Right atrium auricular region (tissue), 2 donors: ENCODE results near the gene GOLGA5. TPM values are rescaled to one million over a fixed set of nuclear protein-coding genes. Genes with fewer than 3 reads are reported as not detected.
"Not testable (repeated sequence)": the region's sequence is repeated elsewhere in the genome, so short reads cannot be mapped to it uniquely, and the experiment has no call there.

Source experiments
- DNase-seq: peaks from one replicate; pipeline ENCODE4 v3.0.0-alpha.2; 2019; ENCODE audit warnings: low spot score
- H3K27ac ChIP-seq, 2 donors: fragments of 200-600 bp; sonication (generic); 1 replicate in 1 of 2; 2 replicates in 1 of 2; pipeline ENCODE4 v1.5.1; 2016 to 2019
- H3K27me3 ChIP-seq, 2 donors: fragments of 200-600 bp; sonication (generic); one replicate each; pipeline versions ENCODE4 v1.5.1 to v1.6.0; 2017 to 2019
- H3K36me3 ChIP-seq: fragments of 200-600 bp; sonication (generic); one replicate; pipeline ENCODE4 v1.5.1; 2016
- H3K4me1 ChIP-seq, 2 donors: fragments of 200-600 bp; sonication (generic); one replicate each; pipeline versions ENCODE4 v1.5.1 to v1.6.0; 2017 to 2019
- H3K4me3 ChIP-seq, 2 donors: fragments of 200-600 bp; sonication (generic); 1 replicate in 1 of 2; 2 replicates in 1 of 2; pipeline ENCODE4 v1.5.1; 2017 to 2019; ENCODE audit warnings: mild to moderate bottlenecking in 1 of 2, moderate library complexity in 1 of 2
- H3K9me3 ChIP-seq, 2 donors: fragments of 200-600 bp; sonication (generic); one replicate each; pipeline ENCODE4 v1.5.1; 2019
- CTCF ChIP-seq, 2 donors: fragments of 200-600 bp; sonication (generic); IDR thresholded peaks; one replicate each; pipeline ENCODE4 v1.5.1; 2019; ENCODE audit warnings: antibody characterized with exemption in 2 of 2
- total RNA-seq, 2 donors: library from RNA; depleted of rRNA; stranded (reverse); fragments of >200 nt; gene quantifications; one replicate each; pipeline ENCODE4 v1.1.0, GENCODE V29; 2016

GOLGA5 gene
- 10 to 100 TPM; 24.2 to 28.3 TPM for total RNA-seq

- peak; percentile 99 for DNase-seq
- peak in 1 of 2 donors; percentile 39 for TF ChIP-seq CTCF (IDR thresholded peaks at IDR 0.05)
- Histone ChIP-seq H3K4me1 (peaks cover 0 to 17% of the 10 kb centered on the region in 2 donors), H3K27ac (peak within 1 kb of the TSS; percentile 91), H3K9me3 (peaks cover 7 to 14% of the 10 kb centered on the region in 2 donors), H3K36me3 (peaks cover 14% of the 10 kb centered on the region), H3K4me3 (peak within 1 kb of the TSS; percentile 97 to 98), H3K27me3 (no peaks in the 10 kb centered on the region)
These were observed at the start of gene GOLGA5 for GRCh38 chr14:92793709-92794546. GOLGA5 (plus strand) TSS chr14:92794305; CDS start chr14:92797438, 3,133 bp downstream.

- no peak for DNase-seq
- Histone ChIP-seq H3K27me3 (no peaks in the 10 kb centered on the region), H3K4me1 (peaks cover 0 to 15% of the 10 kb centered on the region in 2 donors), H3K4me3 (peak overlapping the region; percentile 78), H3K27ac (peak overlapping the region; percentile 90 to 94), H3K9me3 (no peaks in the 10 kb centered on the region), H3K36me3 (peaks cover 7% of the 10 kb centered on the region)
- no peak for TF ChIP-seq CTCF (IDR thresholded peaks at IDR 0.05)
These were observed 46.3 kb upstream of the GOLGA5 start for GRCh38 chr14:92747701-92748258.

- H3K4me3 ChIP-seq: peak within 1 kb of the TSS; percentile 78
- no peak for TF ChIP-seq CTCF (IDR thresholded peaks at IDR 0.05)
- no peaks in the 10 kb centered on the region for H3K9me3 ChIP-seq
- H3K27me3 ChIP-seq: no peaks in the 10 kb centered on the region
- H3K27ac ChIP-seq: peak within 1 kb of the TSS; percentile 90 to 94
- peaks cover 2% of the 10 kb centered on the region for H3K36me3 ChIP-seq
- H3K4me1 ChIP-seq: peaks cover 0 to 15% of the 10 kb centered on the region in 2 donors
- peak; percentile 98 for DNase-seq
These were observed 45.7 kb upstream of the GOLGA5 start, which contains the start of gene LGMN for GRCh38 chr14:92748259-92749016. LGMN (minus strand) TSS chr14:92748627; CDS start chr14:92732786, 15,841 bp downstream.

GRCh38 chr14:92750222-92750728 is 43.8 kb upstream of the GOLGA5 start:
- peaks cover 0 to 15% of the 10 kb centered on the region in 2 donors for H3K4me1 ChIP-seq
- not testable (repeated sequence) for H3K4me3 ChIP-seq

DNA sequence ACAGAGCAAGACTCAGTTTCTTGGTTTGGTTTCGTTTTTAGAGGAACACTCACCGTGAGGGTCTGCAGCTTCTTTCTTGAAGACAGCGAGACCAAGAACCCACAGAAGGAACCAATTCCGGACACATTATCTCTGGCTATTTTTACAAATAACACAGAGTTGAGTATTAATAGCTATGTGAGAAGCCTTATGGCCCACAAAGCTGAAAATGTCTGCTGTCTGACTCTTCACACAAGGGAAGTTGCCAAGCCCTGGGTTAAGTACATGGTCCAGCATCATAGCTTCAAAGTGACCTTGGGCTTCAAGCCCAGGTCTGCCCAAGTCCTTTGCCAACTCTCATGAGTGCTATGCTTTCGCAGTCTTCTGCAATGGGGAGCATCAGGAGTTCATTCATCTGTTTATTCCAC is 43.1 kb upstream of the GOLGA5 start:
- Histone ChIP-seq H3K27me3 (no peaks in the 10 kb centered on the region), H3K27ac (peak overlapping the region; percentile 68 to 76), H3K9me3 (no peaks in the 10 kb centered on the region), H3K4me1 (peaks cover 0 to 15% of the 10 kb centered on the region in 2 donors), H3K36me3 (no peaks in the 10 kb centered on the region), H3K4me3 (no peak overlapping the region)
- no peak for TF ChIP-seq CTCF (IDR thresholded peaks at IDR 0.05)
- no peak for DNase-seq

More at GRCh38 chr14:92750222-92750728, 43.8 kb upstream of the GOLGA5 start:
- not testable (repeated sequence) for H3K9me3 ChIP-seq, DNase-seq, H3K27me3 ChIP-seq, H3K36me3 ChIP-seq
- H3K27ac ChIP-seq: peak overlapping the region; percentile 68 to 76
